H9 (cell line): ENCODE results near the gene SCYL3. TPM values are rescaled to one million over a fixed set of nuclear protein-coding genes. Genes with fewer than 3 reads are reported as not detected.

Experiments used
- DNase-seq: peaks from one replicate; pipeline ENCODE4 v3.0.0-alpha.2; 2017
- H2AFZ ChIP-seq: one replicate; pipeline ENCODE4 v1.6.1; 2013; ENCODE audit warnings: mild to moderate bottlenecking, low read length, control low read depth, moderate library complexity
- H2AK5ac ChIP-seq: 2 replicates; pipeline ENCODE4 v1.6.1; 2013; ENCODE audit warnings: low read length, control low read depth, mixed read lengths; ENCODE audit not compliant: insufficient read length
- H2BK120ac ChIP-seq: one replicate; pipeline ENCODE4 v1.6.1; 2013; ENCODE audit warnings: low read depth, mild to moderate bottlenecking, low read length, control low read depth, inconsistent platforms; ENCODE audit not compliant: poor library complexity, severe bottlenecking
- H2BK12ac ChIP-seq: 2 replicates; pipeline ENCODE4 v1.6.1; 2013; ENCODE audit warnings: low read length, control low read depth, mixed read lengths, low read depth; ENCODE audit not compliant: insufficient read length
- H2BK15ac ChIP-seq: 2 replicates; pipeline ENCODE4 v1.6.1; 2013; ENCODE audit warnings: low read depth, low read length, control low read depth
- H2BK20ac ChIP-seq: one replicate; pipeline ENCODE4 v1.6.1; 2013; ENCODE audit warnings: low read depth, mild to moderate bottlenecking, low read length, control low read depth, inconsistent platforms; ENCODE audit not compliant: poor library complexity, severe bottlenecking
- H2BK5ac ChIP-seq: 2 replicates; pipeline ENCODE4 v1.6.1; 2013; ENCODE audit warnings: low read length, control low read depth, mixed read lengths; ENCODE audit not compliant: insufficient read length
- H3K14ac ChIP-seq: 2 replicates; pipeline ENCODE4 v1.6.1; 2013; ENCODE audit warnings: low read length, control low read depth; ENCODE audit not compliant: insufficient read depth
- H3K18ac ChIP-seq: 2 replicates; pipeline ENCODE4 v1.6.1; 2013; ENCODE audit warnings: low read depth, mild to moderate bottlenecking, mixed read lengths, low read length, control low read depth; ENCODE audit not compliant: insufficient read length
- H3K23ac ChIP-seq: 2 replicates; pipeline ENCODE4 v1.6.1; 2013; ENCODE audit warnings: low read length, control low read depth, mixed read lengths, low read depth; ENCODE audit not compliant: insufficient read length
- H3K23me2 ChIP-seq: 2 replicates; pipeline ENCODE4 v1.6.1; 2013; ENCODE audit warnings: low read depth, mild to moderate bottlenecking, mixed read lengths, low read length, control low read depth; ENCODE audit not compliant: insufficient read length, poor library complexity, severe bottlenecking
- H3K27ac ChIP-seq: 2 replicates; pipeline ENCODE4 v1.5.1; 2013; ENCODE audit warnings: low read length, control low read depth, mixed read lengths, low read depth; ENCODE audit not compliant: insufficient read length
- H3K27me3 ChIP-seq: 2 replicates; pipeline ENCODE4 v1.6.1; 2013; ENCODE audit warnings: low read length, control low read depth, inconsistent platforms; ENCODE audit not compliant: insufficient read depth
- H3K4ac ChIP-seq: 2 replicates; pipeline ENCODE4 v1.6.1; 2013; ENCODE audit warnings: low read depth, mild to moderate bottlenecking, control low read depth, inconsistent platforms, low read length, moderate library complexity
- H3K4me1 ChIP-seq: 2 replicates; pipeline ENCODE4 v1.6.1; 2013; ENCODE audit warnings: low read length, control low read depth, inconsistent platforms; ENCODE audit not compliant: insufficient read depth
- H3K4me2 ChIP-seq: 2 replicates; pipeline ENCODE4 v1.6.1; 2013; ENCODE audit warnings: low read length, control low read depth, mixed read lengths; ENCODE audit not compliant: insufficient read length, insufficient read depth
- H3K56ac ChIP-seq: 2 replicates; pipeline ENCODE4 v1.6.1; 2013; ENCODE audit warnings: low read depth, mild to moderate bottlenecking, mixed read lengths, low read length, control low read depth; ENCODE audit not compliant: insufficient read length
- H3K79me1 ChIP-seq: 2 replicates; pipeline ENCODE4 v1.6.1; 2013; ENCODE audit warnings: low read depth, mild to moderate bottlenecking, moderate library complexity, low read length, control low read depth, inconsistent platforms; ENCODE audit not compliant: insufficient read depth, poor library complexity, severe bottlenecking
- H3K79me2 ChIP-seq: 2 replicates; pipeline ENCODE4 v1.6.1; 2013; ENCODE audit warnings: low read length, control low read depth, inconsistent platforms; ENCODE audit not compliant: insufficient read depth
- H3K9ac ChIP-seq: 2 replicates; pipeline ENCODE4 v1.6.1; 2013; ENCODE audit warnings: low read length, control low read depth, mixed read lengths; ENCODE audit not compliant: insufficient read length; ENCODE audit errors: extremely low read depth
- H3K9me3 ChIP-seq: one replicate; pipeline ENCODE4 v1.6.1; 2013; ENCODE audit warnings: low read depth, low read length, inconsistent platforms; ENCODE audit not compliant: control insufficient read depth
- H3T11ph ChIP-seq: one replicate; pipeline ENCODE4 v1.6.1; 2013; ENCODE audit warnings: mild to moderate bottlenecking, low read length, control low read depth, inconsistent platforms
- H4K20me1 ChIP-seq: one replicate; pipeline ENCODE4 v1.6.1; 2013; ENCODE audit not compliant: control insufficient read depth, insufficient read length, insufficient read depth
- H4K5ac ChIP-seq: 2 replicates; pipeline ENCODE4 v1.6.1; 2013; ENCODE audit warnings: low read depth, mild to moderate bottlenecking, mixed read lengths, low read length, control low read depth; ENCODE audit not compliant: insufficient read length
- H4K8ac ChIP-seq: replicated peaks from 2 replicates; pipeline ENCODE4 v1.6.1; 2013; ENCODE audit warnings: low read length, control low read depth, mixed read lengths, low read depth; ENCODE audit not compliant: insufficient read length
- H4K91ac ChIP-seq: 2 replicates; pipeline ENCODE4 v1.6.1; 2013; ENCODE audit warnings: low read depth, mild to moderate bottlenecking, moderate library complexity, mixed read lengths, low read length, control low read depth; ENCODE audit not compliant: insufficient read length
- H3K27ac Mint-ChIP-seq, 3 experiments: 2 replicates in 2 of 3; 3 replicates in 1 of 3; pipeline ENCODE4 v1.8.0; 2020 to 2021; ENCODE audit warnings: mixed read lengths in 3 of 3, mild to moderate bottlenecking in 1 of 3, moderate library complexity in 1 of 3
- H3K27me3 Mint-ChIP-seq: 2 replicates; pipeline ENCODE4 v1.8.0; 2021; ENCODE audit warnings: low read depth, mild to moderate bottlenecking, moderate library complexity, mixed read lengths
- H3K36me3 Mint-ChIP-seq, 3 experiments: 2 replicates in 2 of 3; 3 replicates in 1 of 3; pipeline ENCODE4 v1.8.0; 2020 to 2021; ENCODE audit warnings: low read depth in 3 of 3, mixed read lengths in 3 of 3; ENCODE audit not compliant: insufficient read depth in 1 of 3
- H3K4me1 Mint-ChIP-seq, 2 experiments: 2 replicates each; pipeline ENCODE4 v1.8.0; 2020; ENCODE audit warnings: mixed read lengths in 2 of 2
- H3K4me3 Mint-ChIP-seq, 2 experiments: 2 replicates in 1 of 2; 3 replicates in 1 of 2; pipeline ENCODE4 v1.8.0; 2020 to 2021; ENCODE audit warnings: mild to moderate bottlenecking in 2 of 2, mixed read lengths in 2 of 2, moderate library complexity in 1 of 2
- H3K9me3 Mint-ChIP-seq, 2 experiments: 2 replicates in 1 of 2; 3 replicates in 1 of 2; pipeline ENCODE4 v1.8.0; 2020; ENCODE audit warnings: mild to moderate bottlenecking in 2 of 2, mixed read lengths in 2 of 2, moderate library complexity in 1 of 2
- CTCF ChIP-seq: fragments of 200-600 bp; sonication (generic); conservative IDR thresholded peaks from 3 replicates; pipeline ENCODE4 v1.8.0; 2021; ENCODE audit warnings: antibody characterized with exemption, mild to moderate bottlenecking
- WGBS: extraction: QIAGEN DNeasy Blood & Tissue Kit; methylation state at CpG from one replicate; pipeline ENCODE4 v1.1.7; 2013; ENCODE audit warnings: missing lambda C conversion rate, low lambda C conversion rate, mixed read lengths; ENCODE audit not compliant: insufficient read length; ENCODE audit errors: extremely low coverage; 5-methylcytosine and 5-hydroxymethylcytosine counted together
- total RNA-seq: library from RNA; stranded (reverse); gene quantifications from 2 replicates; pipeline ENCODE4 v1.2.1, GENCODE V29; 2021

The SCYL3 gene
- total RNA-seq, 1 experiment from 2014 or later, result 3.9 TPM

GRCh38 chr1:169899519-169900217, 6.0 kb upstream of the SCYL3 start:
- H3K4me1 Mint-ChIP-seq, result peaks cover 27 to 39% of the 10 kb centered on the region in 2 experiments
- H3K56ac ChIP-seq, result no peak overlapping the region
- no peak overlapping the region for H2BK5ac ChIP-seq
- no peaks in the 10 kb centered on the region for H3K23me2 ChIP-seq
- H3K14ac ChIP-seq, result no peak overlapping the region
- no peak overlapping the region for H3K27ac Mint-ChIP-seq
- WGBS, result no CpG with 5 or more reads among the region's 4 CpGs
- H2BK12ac ChIP-seq, result no peak overlapping the region
- H3K4me1 ChIP-seq, result no peaks in the 10 kb centered on the region; the same call in 1 of the 2 replicates
- no peak overlapping the region for H2AK5ac ChIP-seq
- no peak overlapping the region for H2BK120ac ChIP-seq
- no peak overlapping the region for H3K9ac ChIP-seq
- no peak overlapping the region for H2BK20ac ChIP-seq
- no peak for TF ChIP-seq CTCF
- no peak overlapping the region for H3K4ac ChIP-seq
- H4K20me1 ChIP-seq, result no peaks in the 10 kb centered on the region
- no peak overlapping the region for H4K91ac ChIP-seq
- no peak overlapping the region for H2AFZ ChIP-seq
- no peak overlapping the region for H2BK15ac ChIP-seq
- no peaks in the 10 kb centered on the region; the same call in 1 of the 2 replicates for H3K27me3 Mint-ChIP-seq
- H3K4me3 Mint-ChIP-seq, result no peak overlapping the region
- H3K27ac ChIP-seq, result no peak overlapping the region
- no peaks in the 10 kb centered on the region for H3K27me3 ChIP-seq
- H3K23ac ChIP-seq, result no peak overlapping the region
- H3K79me2 ChIP-seq, result no peaks in the 10 kb centered on the region
- H3K36me3 Mint-ChIP-seq, result no peaks in the 10 kb centered on the region
- no peak overlapping the region for H3K4me2 ChIP-seq
- DNase-seq, result no peak
- H3K79me1 ChIP-seq, result no peaks in the 10 kb centered on the region
- no peak overlapping the region for H3T11ph ChIP-seq
- H3K9me3 Mint-ChIP-seq, result no peaks in the 10 kb centered on the region
- H3K9me3 ChIP-seq, result no peaks in the 10 kb centered on the region
- H4K5ac ChIP-seq, result no peak overlapping the region
- H4K8ac ChIP-seq, result no peak overlapping the region
- H3K18ac ChIP-seq, result no peak overlapping the region
